ENCODE results near the gene PPP6R1.

DNA sequence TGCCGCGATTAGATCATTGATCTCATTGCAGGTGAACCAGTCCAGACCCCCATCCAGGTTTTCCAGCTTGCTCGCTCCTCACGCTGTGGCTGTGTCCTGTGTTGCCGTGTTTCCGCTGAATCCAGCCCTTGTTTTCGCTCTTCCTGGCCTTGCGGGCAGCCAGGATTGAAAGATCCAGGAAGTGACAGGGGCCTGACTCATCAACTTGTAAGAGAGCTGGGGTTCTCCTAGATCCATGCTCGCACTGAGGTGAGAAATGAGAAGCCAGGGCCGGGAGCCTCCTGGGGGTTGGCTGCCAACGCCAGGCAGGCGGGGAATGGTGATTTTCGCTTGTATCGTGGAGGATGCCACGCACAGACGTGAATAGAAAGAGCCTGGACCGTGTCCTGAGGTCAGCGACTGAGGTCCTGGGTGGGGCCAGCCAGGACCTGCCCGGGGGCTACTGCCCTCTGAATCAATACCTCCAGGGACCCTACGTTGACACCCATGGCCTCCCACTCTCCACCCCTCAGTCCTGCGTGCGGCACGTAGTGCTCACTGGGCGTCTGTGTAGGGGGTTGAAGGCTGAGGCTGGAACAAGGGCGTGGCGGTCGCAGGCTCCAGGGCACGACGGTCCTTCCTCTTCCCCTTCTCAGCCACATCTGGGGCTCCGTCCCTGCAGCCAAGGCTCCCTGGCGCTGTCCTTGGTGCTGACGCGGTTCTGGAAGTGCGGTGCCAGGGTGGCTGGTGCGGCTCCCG is 42.2 kb downstream of the PPP6R1 start:
- TF ChIP-seq CTCF (IDR thresholded peaks at IDR 0.05): no peak
- TF ChIP-seq POLR2A (IDR thresholded peaks at IDR 0.05): no peak
- no peak for TF ChIP-seq EP300 (IDR thresholded peaks at IDR 0.05)

All from stomach (tissue), 4 donors.